ENCODE data around the gene ATG16L2. TPM values are rescaled to one million over a fixed set of nuclear protein-coding genes. Genes with fewer than 3 reads are reported as not detected.
A peak's percentile ranks its signal among the peaks of the same experiment; 100 is the strongest.

ATG16L2 gene
- total and polyA plus RNA-seq, 9 of the 15 experiments (the other 6 are each of a cell fraction or from before 2014, with no cell fraction given) = 0.18 to 11.2 (median 6.2) TPM

DNA sequence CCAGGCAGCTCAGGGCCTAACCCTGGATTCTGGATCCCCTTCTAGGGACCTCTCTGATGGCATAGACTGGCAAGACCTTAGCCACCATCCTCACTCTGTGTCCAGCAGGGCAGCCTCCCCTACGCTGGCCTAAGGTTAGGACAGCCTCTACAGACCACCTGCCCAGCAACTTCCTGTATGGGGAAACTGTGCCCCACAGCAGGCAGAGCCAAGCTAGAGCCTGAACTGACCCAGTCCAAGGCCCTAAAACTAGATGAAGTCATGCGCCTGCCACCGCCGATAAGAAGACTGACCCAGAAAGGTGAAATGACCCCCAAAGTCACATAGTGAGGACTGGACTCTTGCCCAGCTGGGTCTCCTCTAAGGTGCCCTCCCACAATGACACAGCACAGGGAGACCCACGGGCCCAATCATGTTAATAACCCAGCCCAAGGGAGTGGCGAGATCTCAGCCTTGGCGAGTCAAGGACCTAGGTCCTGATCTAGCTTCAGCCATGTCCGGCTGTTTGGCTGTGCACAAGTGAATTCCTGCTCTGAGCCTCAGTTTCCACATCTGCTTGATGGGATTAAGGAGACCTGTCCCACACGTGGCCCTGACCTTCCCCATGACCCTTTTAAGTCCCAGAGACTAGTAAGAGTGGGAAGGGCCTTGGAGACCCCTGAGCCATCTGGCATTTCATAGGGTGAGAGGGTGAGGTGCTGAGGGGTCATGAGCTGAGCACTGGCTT is 37.9 kb upstream of the ATG16L2 start (continued):
- TF ChIP-seq ADNP (tag; IDR thresholded peaks at IDR 0.05) = peak; percentile 68; the same call in 1 of the 2 replicates
- TF ChIP-seq MBD2 (IDR thresholded peaks at IDR 0.05; ENCODE audit: borderline replicate concordance, low read depth) = peak; percentile 59; the same call in 1 of the 2 replicates
- peak; percentile 92 for TF ChIP-seq ZNF316 (IDR thresholded peaks at IDR 0.05)
- TF ChIP-seq SRSF3 (IDR thresholded peaks at IDR 0.05; ENCODE audit: insufficient read depth, low read length) = no peak
- TF ChIP-seq, protein P1, sequence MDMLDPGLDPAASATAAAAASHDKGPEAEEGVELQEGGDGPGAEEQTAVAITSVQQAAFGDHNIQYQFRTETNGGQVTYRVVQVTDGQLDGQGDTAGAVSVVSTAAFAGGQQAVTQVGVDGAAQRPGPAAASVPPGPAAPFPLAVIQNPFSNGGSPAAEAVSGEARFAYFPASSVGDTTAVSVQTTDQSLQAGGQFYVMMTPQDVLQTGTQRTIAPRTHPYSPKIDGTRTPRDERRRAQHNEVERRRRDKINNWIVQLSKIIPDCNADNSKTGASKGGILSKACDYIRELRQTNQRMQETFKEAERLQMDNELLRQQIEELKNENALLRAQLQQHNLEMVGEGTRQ (CRISPR knock-in tag; IDR thresholded peaks at IDR 0.05) = no peak
- 0 out of 2 replicates have a peak, but pooled peaks have one; percentile 59 for TF ChIP-seq ZNF57 (CRISPR knock-in tag; IDR thresholded peaks at IDR 0.05)
- TF ChIP-seq GABPB2 (CRISPR knock-in tag; conservative IDR thresholded peaks at IDR 0.05) = no peak
- peak; percentile 36 for TF ChIP-seq ZNF583 (CRISPR knock-in tag; IDR thresholded peaks at IDR 0.05)
- peak in 1 of 2 experiments; percentile 56; a peak in 1 of 4 replicates for TF ChIP-seq RCOR1 (IDR thresholded peaks at IDR 0.05; ENCODE audit: borderline replicate concordance in 1 of 2, low read depth in 2 of 2, low read length in 2 of 2)
- TF ChIP-seq ARID1B (IDR thresholded peaks at IDR 0.05) = peak; percentile 95
- TF ChIP-seq IFI16 (CRISPR knock-in tag; IDR thresholded peaks at IDR 0.05) = peak; percentile 72; the same call in 1 of the 2 replicates
- 0 out of 2 replicates have a peak, but pooled peaks have one; percentile 57 for TF ChIP-seq ZNF324 (CRISPR knock-in tag; IDR thresholded peaks at IDR 0.05)
- peak; percentile 94 for TF ChIP-seq JUND (IDR thresholded peaks at IDR 0.05; ENCODE audit: borderline replicate concordance, low read depth, low read length)
- peak; percentile 91; the same call in 2 of the 3 replicates for TF ChIP-seq JUND (tag; IDR thresholded peaks at IDR 0.05; ENCODE audit: borderline replicate concordance, low read depth, low read length)
- TF ChIP-seq, protein P2, sequence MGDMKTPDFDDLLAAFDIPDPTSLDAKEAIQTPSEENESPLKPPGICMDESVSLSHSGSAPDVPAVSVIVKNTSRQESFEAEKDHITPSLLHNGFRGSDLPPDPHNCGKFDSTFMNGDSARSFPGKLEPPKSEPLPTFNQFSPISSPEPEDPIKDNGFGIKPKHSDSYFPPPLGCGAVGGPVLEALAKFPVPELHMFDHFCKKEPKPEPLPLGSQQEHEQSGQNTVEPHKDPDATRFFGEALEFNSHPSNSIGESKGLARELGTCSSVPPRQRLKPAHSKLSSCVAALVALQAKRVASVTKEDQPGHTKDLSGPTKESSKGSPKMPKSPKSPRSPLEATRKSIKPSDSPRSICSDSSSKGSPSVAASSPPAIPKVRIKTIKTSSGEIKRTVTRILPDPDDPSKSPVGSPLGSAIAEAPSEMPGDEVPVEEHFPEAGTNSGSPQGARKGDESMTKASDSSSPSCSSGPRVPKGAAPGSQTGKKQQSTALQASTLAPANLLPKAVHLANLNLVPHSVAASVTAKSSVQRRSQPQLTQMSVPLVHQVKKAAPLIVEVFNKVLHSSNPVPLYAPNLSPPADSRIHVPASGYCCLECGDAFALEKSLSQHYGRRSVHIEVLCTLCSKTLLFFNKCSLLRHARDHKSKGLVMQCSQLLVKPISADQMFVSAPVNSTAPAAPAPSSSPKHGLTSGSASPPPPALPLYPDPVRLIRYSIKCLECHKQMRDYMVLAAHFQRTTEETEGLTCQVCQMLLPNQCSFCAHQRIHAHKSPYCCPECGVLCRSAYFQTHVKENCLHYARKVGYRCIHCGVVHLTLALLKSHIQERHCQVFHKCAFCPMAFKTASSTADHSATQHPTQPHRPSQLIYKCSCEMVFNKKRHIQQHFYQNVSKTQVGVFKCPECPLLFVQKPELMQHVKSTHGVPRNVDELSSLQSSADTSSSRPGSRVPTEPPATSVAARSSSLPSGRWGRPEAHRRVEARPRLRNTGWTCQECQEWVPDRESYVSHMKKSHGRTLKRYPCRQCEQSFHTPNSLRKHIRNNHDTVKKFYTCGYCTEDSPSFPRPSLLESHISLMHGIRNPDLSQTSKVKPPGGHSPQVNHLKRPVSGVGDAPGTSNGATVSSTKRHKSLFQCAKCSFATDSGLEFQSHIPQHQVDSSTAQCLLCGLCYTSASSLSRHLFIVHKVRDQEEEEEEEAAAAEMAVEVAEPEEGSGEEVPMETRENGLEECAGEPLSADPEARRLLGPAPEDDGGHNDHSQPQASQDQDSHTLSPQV (IDR thresholded peaks at IDR 0.05) = peak; percentile 99
- TF ChIP-seq PRMT5 (CRISPR knock-in tag; IDR thresholded peaks at IDR 0.05) = no peak
- TF ChIP-seq CBFA2T2 (conservative IDR thresholded peaks at IDR 0.05) = peak; percentile 85
- no peak for TF ChIP-seq RBFOX2 (IDR thresholded peaks at IDR 0.05; ENCODE audit: low read depth, low read length)
- TF ChIP-seq, protein P3, sequence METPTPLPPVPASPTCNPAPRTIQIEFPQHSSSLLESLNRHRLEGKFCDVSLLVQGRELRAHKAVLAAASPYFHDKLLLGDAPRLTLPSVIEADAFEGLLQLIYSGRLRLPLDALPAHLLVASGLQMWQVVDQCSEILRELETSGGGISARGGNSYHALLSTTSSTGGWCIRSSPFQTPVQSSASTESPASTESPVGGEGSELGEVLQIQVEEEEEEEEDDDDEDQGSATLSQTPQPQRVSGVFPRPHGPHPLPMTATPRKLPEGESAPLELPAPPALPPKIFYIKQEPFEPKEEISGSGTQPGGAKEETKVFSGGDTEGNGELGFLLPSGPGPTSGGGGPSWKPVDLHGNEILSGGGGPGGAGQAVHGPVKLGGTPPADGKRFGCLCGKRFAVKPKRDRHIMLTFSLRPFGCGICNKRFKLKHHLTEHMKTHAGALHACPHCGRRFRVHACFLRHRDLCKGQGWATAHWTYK (CRISPR knock-in tag; IDR thresholded peaks at IDR 0.05) = peak; percentile 40; the same call in 1 of the 2 replicates
- no peak for TF ChIP-seq NFIX (CRISPR knock-in tag; IDR thresholded peaks at IDR 0.05; ENCODE audit: low read depth)
- TF ChIP-seq, protein P4, sequence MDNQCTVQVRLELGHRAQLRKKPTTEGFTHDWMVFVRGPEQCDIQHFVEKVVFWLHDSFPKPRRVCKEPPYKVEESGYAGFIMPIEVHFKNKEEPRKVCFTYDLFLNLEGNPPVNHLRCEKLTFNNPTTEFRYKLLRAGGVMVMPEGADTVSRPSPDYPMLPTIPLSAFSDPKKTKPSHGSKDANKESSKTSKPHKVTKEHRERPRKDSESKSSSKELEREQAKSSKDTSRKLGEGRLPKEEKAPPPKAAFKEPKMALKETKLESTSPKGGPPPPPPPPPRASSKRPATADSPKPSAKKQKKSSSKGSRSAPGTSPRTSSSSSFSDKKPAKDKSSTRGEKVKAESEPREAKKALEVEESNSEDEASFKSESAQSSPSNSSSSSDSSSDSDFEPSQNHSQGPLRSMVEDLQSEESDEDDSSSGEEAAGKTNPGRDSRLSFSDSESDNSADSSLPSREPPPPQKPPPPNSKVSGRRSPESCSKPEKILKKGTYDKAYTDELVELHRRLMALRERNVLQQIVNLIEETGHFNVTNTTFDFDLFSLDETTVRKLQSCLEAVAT (IDR thresholded peaks at IDR 0.05) = peak in 1 of 2 experiments; percentile 7; a peak in 1 of 4 replicates
- peak; percentile 97 for TF ChIP-seq NFE2 (IDR thresholded peaks at IDR 0.05; ENCODE audit: low read depth)

Data from K562 (cell line).